Neural cell (in vitro differentiated cells): Measurements from ENCODE around the gene DYNC2H1.

Experiments
- EZH2 ChIP-seq: fragments of 200-600, 300-800 bp; shearing (Covaris generic), sonication (generic); IDR thresholded peaks from 2 replicates; pipeline ENCODE4 v1.6.1; 2014; ENCODE audit warnings: antibody characterized with exemption, low read length, borderline replicate concordance, mild to moderate bottlenecking; ENCODE audit not compliant: insufficient read depth, poor library complexity, severe bottlenecking
- MXI1 ChIP-seq: fragments of 450-650 bp; conservative IDR thresholded peaks from 2 replicates; pipeline ENCODE4 v1.6.1; 2014; ENCODE audit warnings: antibody characterized with exemption, mild to moderate bottlenecking; ENCODE audit not compliant: poor library complexity, severe bottlenecking
- TAF1 ChIP-seq: IDR thresholded peaks from 2 replicates; pipeline ENCODE4 v1.6.1; 2012; ENCODE audit warnings: low read depth
- TF ChIP-seq, protein P1 (sequence below): fragments of 450-650 bp; IDR thresholded peaks from 2 replicates; pipeline ENCODE4 v1.5.1; 2014; ENCODE audit warnings: antibody characterized with exemption, mild to moderate bottlenecking, moderate library complexity; ENCODE audit not compliant: poor library complexity, severe bottlenecking

DNA sequence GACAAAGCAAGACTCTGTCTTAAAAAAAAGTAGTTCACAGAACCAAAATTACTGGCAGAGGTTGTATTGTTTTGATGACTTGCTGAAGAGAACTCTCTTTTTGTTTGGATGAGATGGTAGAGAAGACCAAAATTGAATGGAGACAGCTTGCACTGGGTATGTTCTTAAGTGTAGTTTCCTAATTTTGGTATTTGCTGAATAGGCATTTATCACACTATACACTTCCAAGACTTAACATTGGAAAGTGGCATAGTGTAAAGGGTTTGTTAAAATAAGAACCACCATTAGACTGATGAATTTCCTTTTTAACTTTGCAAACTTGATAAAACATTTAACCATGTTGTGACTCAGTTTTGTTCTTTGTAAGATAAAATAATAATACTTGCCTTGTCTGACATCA lies 11.9 kb upstream of the DYNC2H1 start:
- TF ChIP-seq MXI1: no peak
- TF ChIP-seq, protein P1, sequence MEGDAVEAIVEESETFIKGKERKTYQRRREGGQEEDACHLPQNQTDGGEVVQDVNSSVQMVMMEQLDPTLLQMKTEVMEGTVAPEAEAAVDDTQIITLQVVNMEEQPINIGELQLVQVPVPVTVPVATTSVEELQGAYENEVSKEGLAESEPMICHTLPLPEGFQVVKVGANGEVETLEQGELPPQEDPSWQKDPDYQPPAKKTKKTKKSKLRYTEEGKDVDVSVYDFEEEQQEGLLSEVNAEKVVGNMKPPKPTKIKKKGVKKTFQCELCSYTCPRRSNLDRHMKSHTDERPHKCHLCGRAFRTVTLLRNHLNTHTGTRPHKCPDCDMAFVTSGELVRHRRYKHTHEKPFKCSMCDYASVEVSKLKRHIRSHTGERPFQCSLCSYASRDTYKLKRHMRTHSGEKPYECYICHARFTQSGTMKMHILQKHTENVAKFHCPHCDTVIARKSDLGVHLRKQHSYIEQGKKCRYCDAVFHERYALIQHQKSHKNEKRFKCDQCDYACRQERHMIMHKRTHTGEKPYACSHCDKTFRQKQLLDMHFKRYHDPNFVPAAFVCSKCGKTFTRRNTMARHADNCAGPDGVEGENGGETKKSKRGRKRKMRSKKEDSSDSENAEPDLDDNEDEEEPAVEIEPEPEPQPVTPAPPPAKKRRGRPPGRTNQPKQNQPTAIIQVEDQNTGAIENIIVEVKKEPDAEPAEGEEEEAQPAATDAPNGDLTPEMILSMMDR: no peak
- no peak for TF ChIP-seq TAF1
- no peak for TF ChIP-seq EZH2
